ENCODE results near the gene MYO9B.

MYO9B gene

GRCh38 chr19:17127671-17128070 lies 52.1 kb downstream of the MYO9B start:
- no peak for TF ChIP-seq CTCF (IDR thresholded peaks at IDR 0.05; ENCODE audit: control insufficient read depth, insufficient read depth, low read depth, low read length, missing control alignments)
- no peak for DNase-seq (ENCODE audit: low read depth)
- H3K4me3 ChIP-seq (ENCODE audit: control insufficient read depth, low read depth, low read length), result no peak overlapping the region

GRCh38 chr19:17128403-17128802 lies 52.8 kb downstream of the MYO9B start:
- no peak for DNase-seq (ENCODE audit: low read depth)
- no peak for TF ChIP-seq CTCF (IDR thresholded peaks at IDR 0.05; ENCODE audit: control insufficient read depth, insufficient read depth, low read depth, low read length, missing control alignments)
- H3K4me3 ChIP-seq (ENCODE audit: control insufficient read depth, low read depth, low read length), result no peak overlapping the region

GRCh38 chr19:17128820-17129219 lies 53.2 kb downstream of the MYO9B start:
- no peak for TF ChIP-seq CTCF (IDR thresholded peaks at IDR 0.05; ENCODE audit: control insufficient read depth, insufficient read depth, low read depth, low read length, missing control alignments)
- DNase-seq (ENCODE audit: low read depth), result no peak
- H3K4me3 ChIP-seq (ENCODE audit: control insufficient read depth, low read depth, low read length), result no peak overlapping the region

GRCh38 chr19:17129377-17129776 lies 53.8 kb downstream of the MYO9B start:
- DNase-seq (ENCODE audit: low read depth), result no peak
- TF ChIP-seq CTCF (IDR thresholded peaks at IDR 0.05; ENCODE audit: control insufficient read depth, insufficient read depth, low read depth, low read length, missing control alignments), result no peak

GRCh38 chr19:17135001-17135853 lies 59.6 kb downstream of the MYO9B start:
- DNase-seq (ENCODE audit: low read depth), result peak; percentile 89
- peak; percentile 37 for TF ChIP-seq CTCF (IDR thresholded peaks at IDR 0.05; ENCODE audit: control insufficient read depth, insufficient read depth, low read depth, low read length, missing control alignments)
- H3K4me3 ChIP-seq (ENCODE audit: control insufficient read depth, low read depth, low read length), result peak overlapping the region; percentile 33

More at GRCh38 chr19:17129377-17129776, 53.8 kb downstream of the MYO9B start:
- H3K4me3 ChIP-seq (ENCODE audit: control insufficient read depth, low read depth, low read length), result no peak overlapping the region

GRCh38 chr19:17136021-17136420 lies 60.4 kb downstream of the MYO9B start:
- DNase-seq (ENCODE audit: low read depth), result no peak
- no peak overlapping the region for H3K4me3 ChIP-seq (ENCODE audit: control insufficient read depth, low read depth, low read length)
- TF ChIP-seq CTCF (IDR thresholded peaks at IDR 0.05; ENCODE audit: control insufficient read depth, insufficient read depth, low read depth, low read length, missing control alignments), result no peak
